Astrocyte of the hippocampus (primary cell): Measurements from ENCODE around the gene DNAJA3.

ENCODE experiments used
- DNase-seq: peaks from one replicate; pipeline ENCODE4 v3.0.0; 2011; ENCODE audit warnings: low read depth, low spot score

Gene DNAJA3

DNA sequence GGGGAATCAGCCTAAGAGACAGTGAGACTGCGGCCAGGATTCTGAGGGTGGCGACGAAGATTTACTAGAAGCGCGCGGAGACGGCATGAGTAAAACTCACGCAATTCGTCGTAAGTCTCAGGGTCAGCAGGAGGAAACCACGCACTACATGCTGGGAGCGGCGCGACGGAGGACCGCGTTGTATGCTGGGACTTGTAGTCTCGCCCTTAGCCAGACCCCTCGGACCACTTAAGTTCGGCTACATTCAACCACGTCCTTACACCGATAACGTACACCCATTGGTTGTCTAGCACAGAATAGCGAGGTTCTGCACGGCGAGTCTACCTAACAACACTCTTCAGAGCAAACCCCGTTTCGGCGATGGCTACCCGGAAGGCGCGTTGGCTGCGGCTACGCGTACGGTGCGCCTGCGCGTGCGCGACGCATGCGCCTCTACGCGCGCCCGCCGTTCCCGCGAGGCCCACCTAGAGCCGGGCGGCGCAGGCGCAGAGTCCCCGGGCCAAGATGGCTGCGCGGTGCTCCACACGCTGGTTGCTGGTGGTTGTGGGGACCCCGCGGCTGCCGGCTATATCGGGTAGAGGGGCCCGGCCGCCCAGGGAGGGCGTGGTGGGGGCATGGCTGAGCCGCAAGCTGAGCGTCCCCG is at the start of gene DNAJA3:
Gene DNAJA3, plus strand, starts transcription at position 491 of the 643 bp plus-strand sequence. Its CDS starts 14 bp downstream, at position 505.
- DNase-seq = peak; percentile 97

DNA sequence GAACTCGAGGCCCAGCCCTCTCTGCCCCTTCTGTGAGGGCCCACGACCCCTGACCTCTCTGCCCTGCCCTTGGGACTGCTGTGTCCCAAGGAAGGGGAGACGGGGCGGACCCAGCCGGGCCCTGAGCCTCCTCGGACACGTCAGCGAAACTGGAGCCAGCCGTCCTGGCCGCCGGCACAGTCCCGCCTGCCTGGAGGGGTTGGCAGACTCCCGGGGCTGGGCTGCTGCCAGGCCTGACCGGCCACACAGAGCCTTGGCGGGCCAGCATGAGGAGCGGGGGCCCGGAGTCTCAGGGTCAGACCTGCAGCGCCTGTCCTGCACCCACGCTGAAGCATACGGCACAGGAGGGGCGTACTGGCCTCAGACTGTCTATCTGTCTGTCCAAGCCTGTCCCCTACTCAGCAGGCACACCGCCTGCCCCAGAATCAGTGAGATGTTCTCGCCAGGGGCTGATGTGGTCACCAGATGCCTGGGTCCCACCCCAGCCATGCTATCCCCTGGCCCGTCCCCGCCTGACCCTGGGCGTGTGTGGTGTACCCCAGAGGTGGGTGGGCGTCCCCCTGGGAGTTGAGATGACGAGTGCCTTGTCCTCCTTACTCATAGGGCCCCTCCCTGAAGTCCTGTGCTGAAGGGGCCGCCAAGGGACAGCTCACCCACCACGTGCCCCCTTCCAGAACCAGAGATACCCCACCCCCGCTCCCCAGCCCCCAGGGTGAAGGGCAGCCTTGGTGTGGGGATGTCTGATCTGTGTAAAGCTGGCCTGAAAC is 49.4 kb upstream of the DNAJA3 start:
- peak; percentile 96 for DNase-seq

DNA sequence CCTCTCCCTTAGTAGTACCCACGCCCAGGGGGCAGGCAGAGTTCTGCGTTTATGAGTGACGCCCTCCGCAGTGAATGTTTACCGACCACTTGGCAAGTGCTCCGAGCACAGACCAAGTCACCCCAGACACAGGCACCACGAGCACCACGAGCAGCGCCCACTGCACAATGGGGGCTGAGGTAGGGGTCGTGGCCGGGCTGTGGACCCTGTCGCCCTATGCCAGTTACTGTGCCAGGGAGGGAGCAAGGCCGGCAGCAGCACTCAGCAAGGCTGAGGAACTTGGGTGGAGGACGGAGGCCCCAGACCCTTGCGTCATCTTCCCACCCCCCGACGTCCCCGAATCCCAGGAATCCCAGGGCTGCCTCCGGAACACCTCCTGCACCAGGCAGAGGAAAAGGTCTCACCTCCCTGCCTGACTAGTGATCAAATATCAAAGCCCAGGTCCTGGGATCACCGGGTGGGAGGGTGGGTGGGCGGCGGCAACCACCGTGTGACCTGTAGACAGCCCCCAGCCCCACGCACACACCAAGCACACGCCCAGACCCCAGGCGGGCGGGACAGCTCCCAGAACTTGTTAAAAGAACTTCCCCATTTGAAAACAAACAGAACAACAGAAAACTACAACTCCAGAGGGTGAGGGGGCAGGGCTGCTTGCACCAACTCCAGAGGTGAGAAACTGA is 48.6 kb upstream of the DNAJA3 start:
- no peak for DNase-seq

DNA sequence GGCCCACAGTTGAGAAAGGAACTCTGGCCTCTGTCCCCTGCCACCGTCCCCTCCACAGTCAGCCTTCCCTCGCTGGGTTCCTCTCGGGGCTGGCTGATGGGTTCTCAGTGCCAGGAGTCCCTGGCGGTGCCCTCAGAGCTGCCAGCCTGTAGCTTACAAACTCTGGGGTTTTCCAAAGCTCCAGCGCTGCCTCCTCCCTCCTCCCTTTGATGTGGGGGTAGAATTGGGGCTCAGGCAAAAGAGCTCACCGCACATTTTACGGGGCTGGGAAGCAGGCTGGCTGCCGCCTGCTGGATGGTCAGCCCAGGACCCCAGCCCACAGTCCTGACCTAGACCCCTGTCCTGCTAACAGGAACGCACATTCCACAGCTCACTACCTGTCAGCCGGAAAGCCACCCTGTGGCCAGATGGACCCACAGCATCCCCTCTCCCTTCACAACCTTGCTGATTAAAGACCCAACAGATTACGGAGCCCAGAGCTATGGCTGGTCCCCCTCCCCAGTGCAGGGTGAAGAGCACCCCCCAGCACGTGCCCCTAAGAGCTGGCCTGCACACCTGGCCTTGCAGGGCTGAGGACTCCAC is 48.0 kb upstream of the DNAJA3 start:
- no peak for DNase-seq

DNA sequence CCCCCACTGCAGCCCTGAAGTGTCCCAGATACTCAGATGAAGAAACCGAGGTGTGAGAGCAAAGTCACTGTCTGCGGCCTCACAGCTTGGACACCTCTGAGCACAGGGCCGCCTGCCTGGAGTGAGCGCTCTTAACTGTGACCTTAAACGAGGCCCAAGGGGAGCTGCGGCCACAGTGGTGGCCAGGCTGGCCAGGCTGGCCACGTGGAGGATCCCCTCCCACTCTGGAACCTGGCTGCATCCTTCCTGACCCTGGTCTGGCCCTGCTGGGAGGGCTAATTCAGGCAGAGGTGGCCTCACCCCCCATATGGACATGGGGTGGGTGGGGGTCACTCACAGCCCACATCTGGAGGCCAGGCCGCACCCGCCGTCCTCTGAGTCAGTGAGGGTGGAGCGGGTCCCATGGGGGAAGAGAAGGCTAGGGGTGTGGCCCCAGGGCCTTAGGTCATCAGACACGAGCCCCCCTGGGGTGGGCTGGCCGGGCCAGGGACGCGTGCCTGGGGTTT is 47.5 kb upstream of the DNAJA3 start:
- no peak for DNase-seq

DNA sequence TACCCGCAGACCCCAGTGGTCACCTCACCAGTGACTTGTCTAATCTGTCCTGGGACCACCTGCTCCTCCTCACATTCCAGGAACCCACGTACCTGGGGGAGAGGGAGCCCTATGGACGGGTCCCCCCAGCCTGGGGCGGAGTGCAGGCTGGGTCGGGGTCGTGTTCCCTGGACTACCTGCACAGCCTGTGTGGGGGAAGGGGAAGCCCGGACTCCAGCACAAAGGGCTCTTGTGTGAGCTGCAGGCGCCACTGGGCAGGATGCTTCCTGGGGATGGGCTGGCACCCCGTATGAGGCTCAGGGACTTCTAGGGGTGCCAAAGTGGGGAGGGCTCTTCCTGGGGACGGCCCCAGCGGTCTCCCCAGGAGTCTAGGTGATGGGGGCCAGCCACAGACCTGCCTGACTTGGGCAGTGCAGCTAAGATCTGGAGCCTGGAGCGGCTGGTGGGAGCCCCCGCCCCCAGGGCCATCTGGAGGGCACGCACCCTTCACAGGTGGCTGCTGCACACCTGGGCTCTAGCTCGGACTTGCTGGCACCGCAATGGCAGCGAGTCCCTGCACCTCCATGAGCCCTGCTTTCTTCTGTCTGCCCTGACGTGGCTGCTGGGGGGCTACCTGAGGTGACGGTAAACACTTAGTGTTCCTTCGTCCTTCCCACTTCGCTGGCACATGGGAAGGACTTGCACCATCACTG is 46.5 kb upstream of the DNAJA3 start:
- DNase-seq = no peak

DNA sequence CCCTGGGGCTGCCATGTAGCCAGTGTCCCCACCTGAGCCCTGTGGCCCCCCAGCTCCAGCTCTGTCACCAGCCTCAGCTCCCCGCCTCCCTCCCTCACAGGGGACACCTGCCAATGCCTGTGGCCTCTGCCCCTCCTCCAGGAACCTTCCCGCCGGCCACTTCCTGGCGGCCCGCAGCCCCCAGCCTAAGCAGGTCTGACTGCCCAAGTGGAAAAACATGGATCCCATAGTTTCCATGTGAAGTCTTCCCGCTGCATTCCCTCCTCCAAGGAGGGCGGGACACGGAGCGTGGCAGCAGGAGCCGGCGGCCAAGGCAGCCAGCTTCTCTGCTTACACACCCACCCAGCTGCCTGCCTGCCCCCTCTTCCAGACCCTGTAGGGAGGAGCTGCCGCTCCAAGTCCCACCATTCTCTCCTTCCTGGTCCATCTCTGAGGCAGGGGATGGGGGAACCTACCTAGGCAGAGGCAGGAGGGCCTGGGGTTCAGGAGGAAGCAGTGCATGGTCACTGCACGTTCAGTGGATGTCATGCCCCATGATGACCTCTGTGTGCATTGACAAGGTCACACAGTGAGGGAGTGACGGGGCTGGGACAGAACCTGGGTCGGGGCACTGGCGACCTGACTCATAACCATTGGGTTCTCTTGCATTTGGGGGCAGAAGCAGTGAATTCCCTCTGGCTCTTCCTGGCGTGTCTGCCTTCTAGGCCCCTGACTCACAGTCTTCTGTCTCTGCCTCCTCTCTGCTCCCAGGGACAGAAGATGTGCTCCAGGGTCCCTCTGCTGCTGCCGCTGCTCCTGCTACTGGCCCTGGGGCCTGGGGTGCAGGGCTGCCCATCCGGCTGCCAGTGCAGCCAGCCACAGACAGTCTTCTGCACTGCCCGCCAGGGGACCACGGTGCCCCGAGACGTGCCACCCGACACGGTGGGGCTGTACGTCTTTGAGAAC is 45.3 kb upstream of the DNAJA3 start:
- no peak for DNase-seq

DNA sequence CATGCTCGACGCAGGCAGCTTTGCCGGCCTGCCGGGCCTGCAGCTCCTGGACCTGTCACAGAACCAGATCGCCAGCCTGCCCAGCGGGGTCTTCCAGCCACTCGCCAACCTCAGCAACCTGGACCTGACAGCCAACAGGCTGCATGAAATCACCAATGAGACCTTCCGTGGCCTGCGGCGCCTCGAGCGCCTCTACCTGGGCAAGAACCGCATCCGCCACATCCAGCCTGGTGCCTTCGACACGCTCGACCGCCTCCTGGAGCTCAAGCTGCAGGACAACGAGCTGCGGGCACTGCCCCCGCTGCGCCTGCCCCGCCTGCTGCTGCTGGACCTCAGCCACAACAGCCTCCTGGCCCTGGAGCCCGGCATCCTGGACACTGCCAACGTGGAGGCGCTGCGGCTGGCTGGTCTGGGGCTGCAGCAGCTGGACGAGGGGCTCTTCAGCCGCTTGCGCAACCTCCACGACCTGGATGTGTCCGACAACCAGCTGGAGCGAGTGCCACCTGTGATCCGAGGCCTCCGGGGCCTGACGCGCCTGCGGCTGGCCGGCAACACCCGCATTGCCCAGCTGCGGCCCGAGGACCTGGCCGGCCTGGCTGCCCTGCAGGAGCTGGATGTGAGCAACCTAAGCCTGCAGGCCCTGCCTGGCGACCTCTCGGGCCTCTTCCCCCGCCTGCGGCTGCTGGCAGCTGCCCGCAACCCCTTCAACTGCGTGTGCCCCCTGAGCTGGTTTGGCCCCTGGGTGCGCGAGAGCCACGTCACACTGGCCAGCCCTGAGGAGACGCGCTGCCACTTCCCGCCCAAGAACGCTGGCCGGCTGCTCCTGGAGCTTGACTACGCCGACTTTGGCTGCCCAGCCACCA is 44.4 kb upstream of the DNAJA3 start:
- DNase-seq = no peak

DNA sequence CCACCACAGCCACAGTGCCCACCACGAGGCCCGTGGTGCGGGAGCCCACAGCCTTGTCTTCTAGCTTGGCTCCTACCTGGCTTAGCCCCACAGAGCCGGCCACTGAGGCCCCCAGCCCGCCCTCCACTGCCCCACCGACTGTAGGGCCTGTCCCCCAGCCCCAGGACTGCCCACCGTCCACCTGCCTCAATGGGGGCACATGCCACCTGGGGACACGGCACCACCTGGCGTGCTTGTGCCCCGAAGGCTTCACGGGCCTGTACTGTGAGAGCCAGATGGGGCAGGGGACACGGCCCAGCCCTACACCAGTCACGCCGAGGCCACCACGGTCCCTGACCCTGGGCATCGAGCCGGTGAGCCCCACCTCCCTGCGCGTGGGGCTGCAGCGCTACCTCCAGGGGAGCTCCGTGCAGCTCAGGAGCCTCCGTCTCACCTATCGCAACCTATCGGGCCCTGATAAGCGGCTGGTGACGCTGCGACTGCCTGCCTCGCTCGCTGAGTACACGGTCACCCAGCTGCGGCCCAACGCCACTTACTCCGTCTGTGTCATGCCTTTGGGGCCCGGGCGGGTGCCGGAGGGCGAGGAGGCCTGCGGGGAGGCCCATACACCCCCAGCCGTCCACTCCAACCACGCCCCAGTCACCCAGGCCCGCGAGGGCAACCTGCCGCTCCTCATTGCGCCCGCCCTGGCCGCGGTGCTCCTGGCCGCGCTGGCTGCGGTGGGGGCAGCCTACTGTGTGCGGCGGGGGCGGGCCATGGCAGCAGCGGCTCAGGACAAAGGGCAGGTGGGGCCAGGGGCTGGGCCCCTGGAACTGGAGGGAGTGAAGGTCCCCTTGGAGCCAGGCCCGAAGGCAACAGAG is 43.5 kb upstream of the DNAJA3 start:
- DNase-seq = no peak

DNA sequence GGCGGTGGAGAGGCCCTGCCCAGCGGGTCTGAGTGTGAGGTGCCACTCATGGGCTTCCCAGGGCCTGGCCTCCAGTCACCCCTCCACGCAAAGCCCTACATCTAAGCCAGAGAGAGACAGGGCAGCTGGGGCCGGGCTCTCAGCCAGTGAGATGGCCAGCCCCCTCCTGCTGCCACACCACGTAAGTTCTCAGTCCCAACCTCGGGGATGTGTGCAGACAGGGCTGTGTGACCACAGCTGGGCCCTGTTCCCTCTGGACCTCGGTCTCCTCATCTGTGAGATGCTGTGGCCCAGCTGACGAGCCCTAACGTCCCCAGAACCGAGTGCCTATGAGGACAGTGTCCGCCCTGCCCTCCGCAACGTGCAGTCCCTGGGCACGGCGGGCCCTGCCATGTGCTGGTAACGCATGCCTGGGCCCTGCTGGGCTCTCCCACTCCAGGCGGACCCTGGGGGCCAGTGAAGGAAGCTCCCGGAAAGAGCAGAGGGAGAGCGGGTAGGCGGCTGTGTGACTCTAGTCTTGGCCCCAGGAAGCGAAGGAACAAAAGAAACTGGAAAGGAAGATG is 42.8 kb upstream of the DNAJA3 start:
- no peak for DNase-seq

DNA sequence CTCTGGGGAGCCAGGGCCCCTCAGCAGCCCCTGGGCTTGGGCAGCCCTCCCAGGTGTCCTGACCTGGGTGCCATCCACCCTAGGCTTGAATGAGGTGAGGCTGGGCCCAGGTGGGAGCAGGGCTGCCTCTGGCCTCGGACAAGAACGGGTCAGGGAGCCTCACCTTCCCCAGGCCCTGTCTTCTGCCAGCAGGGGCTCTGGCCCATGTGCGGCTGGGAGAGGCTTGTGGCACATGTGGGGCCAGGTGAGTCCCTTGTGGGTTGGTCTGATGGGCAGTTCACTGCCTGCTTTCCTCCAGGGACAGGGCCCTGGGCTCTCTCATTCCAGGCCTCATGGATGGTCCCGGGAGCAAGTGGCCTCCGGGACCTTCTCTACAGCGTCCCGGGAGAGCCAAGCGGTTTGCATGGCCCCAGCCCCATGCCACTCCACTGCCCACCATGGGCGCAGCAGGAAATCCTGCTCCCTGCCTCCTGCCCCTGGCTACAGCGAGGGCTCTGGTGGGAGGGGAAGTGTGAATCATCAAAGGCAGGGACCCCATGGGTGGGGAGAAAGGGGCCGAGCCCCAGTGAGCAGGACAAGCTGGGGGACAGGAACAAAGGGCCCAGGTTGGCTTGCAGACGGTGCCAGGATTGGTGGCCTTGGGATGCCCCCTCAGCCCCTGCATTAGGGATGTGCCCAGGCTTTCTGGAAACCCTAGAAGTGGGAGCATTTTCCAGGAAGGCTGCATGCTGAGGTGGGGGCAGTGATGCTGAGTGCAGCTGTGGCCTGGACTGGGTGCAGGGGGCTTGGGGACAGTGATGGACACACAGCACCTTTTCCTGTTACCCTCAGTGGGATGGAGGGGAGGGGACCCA is 41.9 kb upstream of the DNAJA3 start:
- DNase-seq = no peak

DNA sequence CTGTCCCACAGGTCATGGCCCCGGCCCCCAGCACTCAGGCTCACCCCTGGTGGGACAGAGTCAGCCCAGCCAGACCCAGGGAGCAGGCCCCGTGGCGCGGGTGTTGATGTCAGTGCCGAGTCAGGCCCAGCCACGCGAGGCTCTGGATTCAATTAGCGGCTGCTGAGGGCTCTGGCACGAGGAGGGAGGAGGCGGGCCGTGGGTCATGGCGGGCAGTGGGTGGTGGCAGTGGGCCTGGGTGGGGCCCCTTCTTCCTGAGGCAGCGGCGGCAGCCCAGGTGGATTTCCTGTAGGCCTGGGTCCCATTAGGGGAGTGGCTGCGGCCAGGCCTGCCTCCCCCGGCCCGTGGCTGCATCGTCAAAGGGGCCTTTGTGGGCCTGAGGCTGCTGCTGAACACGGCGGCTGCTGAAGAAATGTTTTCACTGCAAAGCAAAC is 41.1 kb upstream of the DNAJA3 start:
- no peak for DNase-seq

DNA sequence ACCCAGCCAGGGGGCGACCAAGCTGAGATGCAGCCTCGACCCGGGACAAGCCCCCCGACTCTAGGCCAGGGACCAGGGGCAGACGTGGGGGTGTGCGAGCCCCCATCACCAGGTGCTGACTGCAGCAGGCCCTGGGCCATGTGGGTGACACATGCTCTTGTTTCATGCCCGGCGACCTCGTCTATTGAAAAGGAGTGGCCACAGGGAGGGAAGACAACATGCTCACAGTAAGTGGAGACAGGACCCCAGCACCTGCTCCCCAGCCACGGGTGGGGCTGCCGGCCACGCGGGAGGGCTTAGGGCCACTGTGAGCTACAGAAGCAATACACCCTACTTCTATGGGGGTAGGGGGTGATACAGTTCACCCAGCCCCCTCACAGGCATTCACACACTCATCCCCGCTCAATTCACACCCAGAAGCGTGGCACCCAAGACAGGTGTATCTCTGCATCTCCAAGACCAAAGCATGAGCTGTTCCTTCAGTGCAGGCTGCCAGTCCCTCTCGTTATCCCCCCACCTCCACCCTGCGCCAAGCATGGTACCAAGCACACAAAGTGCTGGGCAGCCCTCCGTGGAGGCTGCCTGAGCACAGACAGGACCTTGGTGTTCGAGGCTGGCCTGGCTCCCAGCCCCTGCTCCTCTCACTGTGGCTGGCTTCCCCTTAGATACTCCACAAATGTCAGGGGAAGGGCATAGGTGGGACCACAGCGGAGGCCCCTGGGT is 40.4 kb upstream of the DNAJA3 start:
- no peak for DNase-seq

DNA sequence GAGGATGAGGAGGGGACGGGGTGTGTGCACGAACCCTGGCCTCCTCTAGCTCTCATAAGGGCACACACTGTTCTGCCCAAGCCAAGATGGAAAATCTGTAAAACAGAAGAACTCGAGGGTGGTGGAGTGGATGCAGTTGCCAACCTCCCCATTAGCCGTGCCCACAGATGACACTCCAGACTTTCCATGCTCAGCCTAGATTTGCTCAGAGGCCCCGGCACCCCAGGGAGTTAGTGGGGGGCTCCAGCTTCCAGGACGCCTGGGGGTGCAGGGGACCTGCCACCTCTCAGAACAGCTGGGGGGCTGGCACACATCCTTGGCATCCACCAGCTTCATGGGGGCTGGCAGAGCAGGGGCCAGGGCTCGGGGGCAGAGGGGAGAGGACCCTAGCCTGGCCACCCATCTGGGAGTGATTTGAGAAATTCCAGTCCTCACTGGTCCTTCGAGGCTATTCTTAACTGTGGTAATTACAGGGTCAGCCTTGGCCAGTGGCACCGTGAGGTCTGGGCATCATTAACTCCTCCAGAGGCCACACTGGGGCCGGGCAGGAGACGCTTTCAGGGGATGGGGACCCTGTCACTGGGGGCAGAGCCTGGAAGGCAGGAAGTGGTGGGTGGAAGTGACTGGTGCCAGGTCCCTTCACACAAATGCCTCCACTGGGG is 39.7 kb upstream of the DNAJA3 start:
- DNase-seq = no peak

DNA sequence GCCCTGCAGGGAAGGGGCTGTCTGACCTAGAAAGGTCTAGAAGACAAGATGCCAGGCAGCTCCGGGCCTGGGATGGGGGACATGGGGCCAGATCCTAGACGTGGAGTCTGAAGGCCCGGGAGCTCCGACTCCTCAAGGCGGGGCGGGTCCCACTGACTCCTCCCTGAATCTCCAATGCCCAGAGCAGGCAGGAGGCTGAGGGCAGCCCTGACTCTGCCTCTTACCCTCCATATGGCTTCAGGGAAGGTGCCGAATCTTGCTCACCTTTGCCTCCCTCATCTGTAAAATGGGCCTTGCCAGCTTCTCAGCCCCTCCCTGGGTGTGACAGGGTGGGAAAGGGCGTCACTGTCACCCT is 39.2 kb upstream of the DNAJA3 start:
- DNase-seq = no peak

DNA sequence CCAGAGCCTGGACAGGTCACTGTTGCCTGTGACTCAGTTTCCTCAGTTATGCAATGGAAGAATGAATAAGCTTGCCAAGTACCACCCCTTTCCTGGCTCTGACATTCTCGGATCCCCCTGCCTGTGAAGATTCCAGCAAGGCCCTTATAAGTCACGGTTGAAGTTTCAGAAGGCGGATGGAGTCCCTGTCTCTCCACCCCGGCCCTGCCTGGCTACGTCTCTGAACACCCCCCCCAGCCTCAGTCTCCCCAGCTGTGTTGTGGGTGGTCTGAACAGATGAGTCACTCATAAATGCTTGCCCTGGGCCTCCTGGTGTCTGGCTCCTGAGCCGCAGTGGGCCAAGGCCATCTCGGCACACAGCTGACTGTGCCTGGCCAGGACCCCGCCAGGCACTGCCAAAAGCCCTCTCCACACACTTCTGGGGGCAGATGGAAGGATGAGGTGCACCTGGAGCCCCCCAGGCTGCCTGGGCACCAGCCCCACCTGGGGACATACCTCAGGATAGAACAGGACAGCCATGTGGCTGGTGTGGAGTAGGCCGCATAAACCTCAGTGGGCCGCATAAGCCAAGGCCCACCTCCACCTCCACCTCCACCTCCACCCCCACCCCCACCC is 38.6 kb upstream of the DNAJA3 start:
- DNase-seq = no peak
